PC-9 (cell line): ENCODE measurements around the gene STPG1.

ENCODE experiments used
- EZH2 ChIP-seq: fragments of 200-600 bp; sonication (generic); IDR thresholded peaks from 2 replicates; pipeline ENCODE4 v1.8.0; 2017; ENCODE audit warnings: antibody characterized with exemption, low read depth
- TF ChIP-seq, protein P1 (sequence below): fragments of 200-600 bp; sonication (generic); conservative IDR thresholded peaks from 2 replicates; pipeline ENCODE4 v1.6.1; 2017; ENCODE audit warnings: mixed run types, antibody characterized with exemption, mild to moderate bottlenecking, moderate library complexity

- TF ChIP-seq, protein P1, sequence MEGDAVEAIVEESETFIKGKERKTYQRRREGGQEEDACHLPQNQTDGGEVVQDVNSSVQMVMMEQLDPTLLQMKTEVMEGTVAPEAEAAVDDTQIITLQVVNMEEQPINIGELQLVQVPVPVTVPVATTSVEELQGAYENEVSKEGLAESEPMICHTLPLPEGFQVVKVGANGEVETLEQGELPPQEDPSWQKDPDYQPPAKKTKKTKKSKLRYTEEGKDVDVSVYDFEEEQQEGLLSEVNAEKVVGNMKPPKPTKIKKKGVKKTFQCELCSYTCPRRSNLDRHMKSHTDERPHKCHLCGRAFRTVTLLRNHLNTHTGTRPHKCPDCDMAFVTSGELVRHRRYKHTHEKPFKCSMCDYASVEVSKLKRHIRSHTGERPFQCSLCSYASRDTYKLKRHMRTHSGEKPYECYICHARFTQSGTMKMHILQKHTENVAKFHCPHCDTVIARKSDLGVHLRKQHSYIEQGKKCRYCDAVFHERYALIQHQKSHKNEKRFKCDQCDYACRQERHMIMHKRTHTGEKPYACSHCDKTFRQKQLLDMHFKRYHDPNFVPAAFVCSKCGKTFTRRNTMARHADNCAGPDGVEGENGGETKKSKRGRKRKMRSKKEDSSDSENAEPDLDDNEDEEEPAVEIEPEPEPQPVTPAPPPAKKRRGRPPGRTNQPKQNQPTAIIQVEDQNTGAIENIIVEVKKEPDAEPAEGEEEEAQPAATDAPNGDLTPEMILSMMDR = no peak
- TF ChIP-seq EZH2 = no peak
These were observed 31.4 kb downstream of the STPG1 start for GRCh38 chr1:24382165-24382577.
